Suprapubic skin (tissue), 4 donors: ENCODE measurements around the gene CDH4.

ENCODE experiments used
- EP300 ChIP-seq: sonication (generic); formaldehyde crosslinking; IDR thresholded peaks from one replicate; pipeline ENCODE4 v1.6.1; 2017; ENCODE audit warnings: antibody characterized with exemption
- POLR2A ChIP-seq, 2 donors: fragments of 450-650 bp; IDR thresholded peaks; one replicate each; pipeline ENCODE4 v1.6.1; 2017; ENCODE audit warnings: antibody characterized with exemption in 2 of 2, mild to moderate bottlenecking in 2 of 2, moderate library complexity in 2 of 2
- POLR2AphosphoS5 ChIP-seq, 3 donors: sonication (generic); formaldehyde crosslinking; IDR thresholded peaks; one replicate each; pipeline ENCODE4 v1.6.1; 2017; ENCODE audit warnings: antibody characterized with exemption in 3 of 3
- TF ChIP-seq, protein P1 (sequence below), 2 donors: fragments of 200-600 bp in 1 of 2; fragments of 450-650 bp in 1 of 2; sonication (generic) in 1 of 2; IDR thresholded peaks; one replicate each; pipeline ENCODE4 v1.5.1; 2016 to 2019; ENCODE audit warnings: antibody characterized with exemption in 2 of 2, mild to moderate bottlenecking in 1 of 2, moderate library complexity in 1 of 2

DNA sequence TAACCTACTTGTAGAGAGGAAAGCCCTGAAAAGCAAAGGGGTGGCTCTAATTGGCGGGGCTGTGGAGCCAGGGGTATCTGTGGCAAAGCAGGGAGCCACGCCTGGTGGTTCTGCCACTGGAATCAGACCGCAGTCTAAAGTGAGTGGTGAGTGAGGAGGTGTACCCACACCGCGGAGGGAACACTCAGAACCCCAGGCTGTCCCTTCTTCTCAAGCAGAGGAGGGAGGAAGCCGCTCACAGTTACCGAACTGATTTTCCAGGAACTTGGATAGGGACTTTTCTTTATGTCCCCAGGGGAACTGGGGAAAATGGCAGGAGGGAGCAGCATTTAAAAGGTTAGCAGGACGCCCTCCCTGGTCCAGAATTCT lies 526.4 kb downstream of the CDH4 start:
- no peak for TF ChIP-seq POLR2A (IDR thresholded peaks at IDR 0.05)
- TF ChIP-seq, protein P1, sequence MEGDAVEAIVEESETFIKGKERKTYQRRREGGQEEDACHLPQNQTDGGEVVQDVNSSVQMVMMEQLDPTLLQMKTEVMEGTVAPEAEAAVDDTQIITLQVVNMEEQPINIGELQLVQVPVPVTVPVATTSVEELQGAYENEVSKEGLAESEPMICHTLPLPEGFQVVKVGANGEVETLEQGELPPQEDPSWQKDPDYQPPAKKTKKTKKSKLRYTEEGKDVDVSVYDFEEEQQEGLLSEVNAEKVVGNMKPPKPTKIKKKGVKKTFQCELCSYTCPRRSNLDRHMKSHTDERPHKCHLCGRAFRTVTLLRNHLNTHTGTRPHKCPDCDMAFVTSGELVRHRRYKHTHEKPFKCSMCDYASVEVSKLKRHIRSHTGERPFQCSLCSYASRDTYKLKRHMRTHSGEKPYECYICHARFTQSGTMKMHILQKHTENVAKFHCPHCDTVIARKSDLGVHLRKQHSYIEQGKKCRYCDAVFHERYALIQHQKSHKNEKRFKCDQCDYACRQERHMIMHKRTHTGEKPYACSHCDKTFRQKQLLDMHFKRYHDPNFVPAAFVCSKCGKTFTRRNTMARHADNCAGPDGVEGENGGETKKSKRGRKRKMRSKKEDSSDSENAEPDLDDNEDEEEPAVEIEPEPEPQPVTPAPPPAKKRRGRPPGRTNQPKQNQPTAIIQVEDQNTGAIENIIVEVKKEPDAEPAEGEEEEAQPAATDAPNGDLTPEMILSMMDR (IDR thresholded peaks at IDR 0.05), result no peak
- no peak for TF ChIP-seq POLR2AphosphoS5 (IDR thresholded peaks at IDR 0.05)
- no peak for TF ChIP-seq EP300
